HG02588 (cell line): ENCODE data around the gene IGSF22.

Source experiments
- ATAC-seq: cut with Tn5 transposase; IDR thresholded peaks from one replicate; pipeline ENCODE4 v1.9.1; 2021; ENCODE audit warnings: mild to moderate bottlenecking, moderate library complexity; ENCODE audit not compliant: unreplicated experiment

Gene IGSF22

GRCh38 chr11:18745251-18745650 is 19.3 kb upstream of the IGSF22 start:
- no peak for ATAC-seq

- ATAC-seq = no peak
Measured at GRCh38 chr11:18743900-18744514, 18.0 kb upstream of the IGSF22 start.

- no peak for ATAC-seq
Measured at GRCh38 chr11:18743365-18743764, 17.4 kb upstream of the IGSF22 start.

- no peak for ATAC-seq
Measured at GRCh38 chr11:18741783-18742182, 15.8 kb upstream of the IGSF22 start.

GRCh38 chr11:18739685-18740084 is 13.7 kb upstream of the IGSF22 start:
- ATAC-seq = no peak

- no peak for ATAC-seq
Measured at GRCh38 chr11:18737642-18738041, 11.7 kb upstream of the IGSF22 start.

GRCh38 chr11:18736590-18737148 is 10.7 kb upstream of the IGSF22 start:
- ATAC-seq = no peak

- ATAC-seq = no peak
Measured at GRCh38 chr11:18733202-18733601, 7.2 kb upstream of the IGSF22 start.

GRCh38 chr11:18731949-18732821 is 6.2 kb upstream of the IGSF22 start:
- ATAC-seq = peak; percentile 46

- peak; percentile 26 for ATAC-seq
Measured at GRCh38 chr11:18731441-18731840, 5.5 kb upstream of the IGSF22 start.

GRCh38 chr11:18730020-18730419 is 4.0 kb upstream of the IGSF22 start:
- no peak for ATAC-seq

GRCh38 chr11:18729426-18729825 is 3.4 kb upstream of the IGSF22 start:
- no peak for ATAC-seq

GRCh38 chr11:18728658-18729057 is 2.7 kb upstream of the IGSF22 start:
- ATAC-seq = no peak

GRCh38 chr11:18727479-18728236 is 1.7 kb upstream of the IGSF22 start:
- no peak for ATAC-seq

- ATAC-seq = no peak
Measured at GRCh38 chr11:18723991-18724390, 2.0 kb downstream of the IGSF22 start.

- ATAC-seq = peak; percentile 5
Measured at GRCh38 chr11:18722293-18722637, 3.7 kb downstream of the IGSF22 start.

GRCh38 chr11:18721561-18722292 is 4.3 kb downstream of the IGSF22 start:
- peak; percentile 62 for ATAC-seq

GRCh38 chr11:18720808-18721560 is 5.0 kb downstream of the IGSF22 start:
- peak; percentile 78 for ATAC-seq

- ATAC-seq = no peak
Measured at GRCh38 chr11:18720091-18720807, 5.7 kb downstream of the IGSF22 start.
